HepG2 (cell line): ENCODE data around the gene KATNAL2. TPM values are rescaled to one million over a fixed set of nuclear protein-coding genes. Genes with fewer than 3 reads are reported as not detected.

Experiments
- ARID5B ChIP-seq: IDR thresholded peaks from 2 replicates; pipeline ENCODE4 v1.4.0; 2020; ENCODE audit warnings: mild to moderate bottlenecking, missing genetic modification reagents
- FOXK2 ChIP-seq: fragments of 450-650 bp; IDR thresholded peaks from 2 replicates; pipeline ENCODE4 v1.6.1; 2016
- MTF1 ChIP-seq: sonication (generic); formaldehyde crosslinking; IDR thresholded peaks from 2 replicates; pipeline ENCODE4 v1.5.0; 2020; ENCODE audit warnings: missing genetic modification reagents
- NONO ChIP-seq, 2 experiments: fragments of 450-650 bp in 1 of 2; sonication (generic) in 1 of 2; formaldehyde crosslinking in 1 of 2; IDR thresholded peaks in 1 of 2; conservative IDR thresholded peaks in 1 of 2; 2 replicates each; pipeline versions ENCODE4 v1.6.1 to v1.8.0; 2017 to 2022; ENCODE audit warnings: mild to moderate bottlenecking in 1 of 2, missing genetic modification reagents in 1 of 2, moderate library complexity in 1 of 2
- SAFB2 ChIP-seq: sonication (generic); formaldehyde crosslinking; IDR thresholded peaks from 2 replicates; pipeline ENCODE4 v1.5.1; 2020; ENCODE audit warnings: missing genetic modification reagents, low read depth, mild to moderate bottlenecking, borderline replicate concordance
- SNRNP70 ChIP-seq: fragments of 200-400 bp; formaldehyde crosslinking; IDR thresholded peaks from 2 replicates; pipeline ENCODE4 v1.6.1; 2017; ENCODE audit warnings: mild to moderate bottlenecking, low read depth, low read length, moderate library complexity
- TFAP4 ChIP-seq: sonication (generic); IDR thresholded peaks from 2 replicates; pipeline ENCODE4 v1.6.1; 2016; ENCODE audit warnings: low read depth, borderline replicate concordance
- TFE3 ChIP-seq: IDR thresholded peaks from 2 replicates; pipeline ENCODE4 v1.6.1; 2016
- ZBTB44 ChIP-seq: sonication (generic); formaldehyde crosslinking; IDR thresholded peaks from 2 replicates; pipeline ENCODE4 v1.4.0; 2020; ENCODE audit warnings: missing genetic modification reagents
- ZKSCAN5 ChIP-seq: sonication (generic); formaldehyde crosslinking; IDR thresholded peaks from 2 replicates; pipeline ENCODE4 v1.5.1; 2020; ENCODE audit warnings: mild to moderate bottlenecking, missing genetic modification reagents
- ZNF317 ChIP-seq: sonication (generic); formaldehyde crosslinking; IDR thresholded peaks from 2 replicates; pipeline ENCODE4 v1.5.0; 2020; ENCODE audit warnings: mild to moderate bottlenecking, missing genetic modification reagents
- ZNF883 ChIP-seq: sonication (generic); formaldehyde crosslinking; IDR thresholded peaks from 2 replicates; pipeline ENCODE4 v1.5.1; 2020; ENCODE audit warnings: mild to moderate bottlenecking, missing genetic modification reagents; ENCODE audit errors: not compliant biosample characterization
- polyA plus RNA-seq, 8 experiments: library from polyadenylated mRNA; depleted of rRNA in 3 of 8; stranded (reverse) in 7 of 8; unstranded in 1 of 8; fragments of >200 nt; fragmentation: Illumina TruSeq in 4 of 8; extraction: Trizol in 4 of 8; gene quantifications; 2 replicates each; pipeline versions ENCODE4 v1.2.1 to v1.2.3, GENCODE V29; 2011 to 2016; ENCODE audit warnings: low read depth in 4 of 8, missing spikeins in 1 of 8, mixed read lengths in 1 of 8; ENCODE audit not compliant: insufficient read depth in 1 of 8
- total RNA-seq, 5 experiments: library from RNA; depleted of rRNA; stranded (reverse); fragments of >200 nt; fragmentation: Illumina TruSeq; extraction: Trizol; gene quantifications; 2 replicates each; pipeline ENCODE4 v1.2.3, GENCODE V29; 2016; ENCODE audit warnings: low read depth in 1 of 5
- TF ChIP-seq, protein P1 (sequence below): sonication (generic); formaldehyde crosslinking; IDR thresholded peaks from 2 replicates; pipeline ENCODE4 v1.8.0; 2022; ENCODE audit warnings: low read depth, missing genetic modification reagents
- TF ChIP-seq, protein P2 (sequence below): IDR thresholded peaks from 2 replicates; pipeline ENCODE4 v1.6.1; 2018; ENCODE audit warnings: missing genetic modification reagents, mild to moderate bottlenecking, missing compliant biosample characterization
- TF ChIP-seq, protein P3 (sequence below): sonication (generic); formaldehyde crosslinking; IDR thresholded peaks from 2 replicates; pipeline ENCODE4 v1.4.0; 2020; ENCODE audit warnings: missing genetic modification reagents

The KATNAL2 gene
- total and polyA plus RNA-seq, 2 of the 13 experiments (the other 11 are each of a cell fraction or from before 2014, with no cell fraction given) = not detected

GRCh38 chr18:46917108-46917802, at the start of gene KATNAL2, which contains the start of gene PIAS2 (continued):
- TF ChIP-seq ARID5B (CRISPR knock-in tag) (no peak), ZBTB44 (CRISPR knock-in tag) (no peak), MTF1 (no peak), SAFB2 (no peak), ZNF883 (no peak), TFE3 (CRISPR knock-in tag) (peak; percentile 25; the same call in 1 of the 2 replicates), ZNF317 (CRISPR knock-in tag) (no peak), ZKSCAN5 (CRISPR knock-in tag) (no peak), SNRNP70 (no peak), TFAP4 (no peak), FOXK2 (no peak), NONO (IDR thresholded peaks at IDR 0.05) (no peak), NONO (CRISPR knock-in tag; conservative IDR thresholded peaks at IDR 0.05) (peak; percentile 48; the same call in 1 of the 2 replicates)
- TF ChIP-seq, protein P1, sequence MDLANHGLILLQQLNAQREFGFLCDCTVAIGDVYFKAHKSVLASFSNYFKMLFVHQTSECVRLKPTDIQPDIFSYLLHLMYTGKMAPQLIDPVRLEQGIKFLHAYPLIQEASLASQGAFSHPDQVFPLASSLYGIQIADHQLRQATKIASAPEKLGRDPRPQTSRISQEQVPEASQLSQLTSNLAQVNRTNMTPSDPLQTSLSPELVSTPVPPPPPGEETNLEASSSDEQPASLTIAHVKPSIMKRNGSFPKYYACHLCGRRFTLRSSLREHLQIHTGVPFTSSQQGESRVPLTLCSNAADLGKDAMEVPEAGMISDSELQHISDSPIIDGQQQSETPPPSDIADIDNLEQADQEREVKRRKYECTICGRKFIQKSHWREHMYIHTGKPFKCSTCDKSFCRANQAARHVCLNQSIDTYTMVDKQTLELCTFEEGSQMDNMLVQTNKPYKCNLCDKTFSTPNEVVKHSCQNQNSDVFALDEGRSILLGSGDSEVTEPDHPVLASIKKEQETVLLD (CRISPR knock-in tag) = peak; percentile 39; the same call in 1 of the 2 replicates
- TF ChIP-seq, protein P2, sequence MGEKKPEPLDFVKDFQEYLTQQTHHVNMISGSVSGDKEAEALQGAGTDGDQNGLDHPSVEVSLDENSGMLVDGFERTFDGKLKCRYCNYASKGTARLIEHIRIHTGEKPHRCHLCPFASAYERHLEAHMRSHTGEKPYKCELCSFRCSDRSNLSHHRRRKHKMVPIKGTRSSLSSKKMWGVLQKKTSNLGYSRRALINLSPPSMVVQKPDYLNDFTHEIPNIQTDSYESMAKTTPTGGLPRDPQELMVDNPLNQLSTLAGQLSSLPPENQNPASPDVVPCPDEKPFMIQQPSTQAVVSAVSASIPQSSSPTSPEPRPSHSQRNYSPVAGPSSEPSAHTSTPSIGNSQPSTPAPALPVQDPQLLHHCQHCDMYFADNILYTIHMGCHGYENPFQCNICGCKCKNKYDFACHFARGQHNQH (CRISPR knock-in tag) = no peak
- TF ChIP-seq, protein P3, sequence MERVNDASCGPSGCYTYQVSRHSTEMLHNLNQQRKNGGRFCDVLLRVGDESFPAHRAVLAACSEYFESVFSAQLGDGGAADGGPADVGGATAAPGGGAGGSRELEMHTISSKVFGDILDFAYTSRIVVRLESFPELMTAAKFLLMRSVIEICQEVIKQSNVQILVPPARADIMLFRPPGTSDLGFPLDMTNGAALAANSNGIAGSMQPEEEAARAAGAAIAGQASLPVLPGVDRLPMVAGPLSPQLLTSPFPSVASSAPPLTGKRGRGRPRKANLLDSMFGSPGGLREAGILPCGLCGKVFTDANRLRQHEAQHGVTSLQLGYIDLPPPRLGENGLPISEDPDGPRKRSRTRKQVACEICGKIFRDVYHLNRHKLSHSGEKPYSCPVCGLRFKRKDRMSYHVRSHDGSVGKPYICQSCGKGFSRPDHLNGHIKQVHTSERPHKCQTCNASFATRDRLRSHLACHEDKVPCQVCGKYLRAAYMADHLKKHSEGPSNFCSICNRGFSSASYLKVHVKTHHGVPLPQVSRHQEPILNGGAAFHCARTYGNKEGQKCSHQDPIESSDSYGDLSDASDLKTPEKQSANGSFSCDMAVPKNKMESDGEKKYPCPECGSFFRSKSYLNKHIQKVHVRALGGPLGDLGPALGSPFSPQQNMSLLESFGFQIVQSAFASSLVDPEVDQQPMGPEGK (CRISPR knock-in tag) = no peak
